Activated T-cell treated with anti-CD3 and anti-CD28 coated beads, Interleukin-2, amount 50 U/mL, for 24 hours (primary cell): ENCODE measurements around the gene DLGAP4.

ENCODE experiments used
- DNase-seq: peaks from one replicate; pipeline ENCODE4 v3.0.0-alpha.2; 2020
- H3K27ac Mint-ChIP-seq: 2 replicates; pipeline ENCODE4 v1.8.0; 2020; ENCODE audit warnings: mild to moderate bottlenecking, mixed read lengths
- H3K27me3 Mint-ChIP-seq: 2 replicates; pipeline ENCODE4 v1.8.0; 2020; ENCODE audit warnings: mixed read lengths
- H3K36me3 Mint-ChIP-seq: 2 replicates; pipeline ENCODE4 v1.8.0; 2020; ENCODE audit warnings: low read depth, mixed read lengths
- H3K4me1 Mint-ChIP-seq: 2 replicates; pipeline ENCODE4 v1.8.0; 2020; ENCODE audit warnings: low read depth, mixed read lengths
- H3K4me3 Mint-ChIP-seq: 2 replicates; pipeline ENCODE4 v1.8.0; 2020; ENCODE audit warnings: mild to moderate bottlenecking, moderate library complexity, mixed read lengths
- H3K9me3 Mint-ChIP-seq: 2 replicates; pipeline ENCODE4 v1.8.0; 2020; ENCODE audit warnings: mixed read lengths

The DLGAP4 gene

GRCh38 chr20:36454332-36454697, 148.2 kb downstream of the DLGAP4 start:
- Mint-ChIP-seq H3K27ac (no peak overlapping the region), H3K36me3 (no peaks in the 10 kb centered on the region), H3K27me3 (no peaks in the 10 kb centered on the region), H3K4me1 (no peaks in the 10 kb centered on the region), H3K9me3 (no peaks in the 10 kb centered on the region), H3K4me3 (no peak overlapping the region)
- no peak for DNase-seq

- no peak overlapping the region for H3K4me3 Mint-ChIP-seq
- no peaks in the 10 kb centered on the region for H3K36me3 Mint-ChIP-seq
- DNase-seq, result no peak
- no peaks in the 10 kb centered on the region for H3K27me3 Mint-ChIP-seq
- H3K9me3 Mint-ChIP-seq, result no peaks in the 10 kb centered on the region
- no peak overlapping the region for H3K27ac Mint-ChIP-seq
- no peaks in the 10 kb centered on the region for H3K4me1 Mint-ChIP-seq
Observed at GRCh38 chr20:36454698-36455427, 148.7 kb downstream of the DLGAP4 start.

GRCh38 chr20:36455972-36456625, 150.0 kb downstream of the DLGAP4 start:
- no peaks in the 10 kb centered on the region for H3K27me3 Mint-ChIP-seq
- H3K4me3 Mint-ChIP-seq, result no peak overlapping the region
- peaks cover 6% of the 10 kb centered on the region for H3K4me1 Mint-ChIP-seq
- no peaks in the 10 kb centered on the region for H3K36me3 Mint-ChIP-seq
- H3K9me3 Mint-ChIP-seq, result no peaks in the 10 kb centered on the region
- no peak for DNase-seq
- H3K27ac Mint-ChIP-seq, result no peak overlapping the region

GRCh38 chr20:36460648-36461599, 154.8 kb downstream of the DLGAP4 start:
- Mint-ChIP-seq H3K27me3 (no peaks in the 10 kb centered on the region), H3K36me3 (peaks cover 2% of the 10 kb centered on the region), H3K4me3 (peak overlapping the region; percentile 62), H3K27ac (peak overlapping the region; percentile 51), H3K9me3 (no peaks in the 10 kb centered on the region), H3K4me1 (peaks cover 48% of the 10 kb centered on the region)
- peak; percentile 90 for DNase-seq

GRCh38 chr20:36461600-36462439, 155.7 kb downstream of the DLGAP4 start:
- peaks cover 57% of the 10 kb centered on the region for H3K4me1 Mint-ChIP-seq

GRCh38 chr20:36462440-36463211, 156.5 kb downstream of the DLGAP4 start:
- Mint-ChIP-seq H3K27ac (peak overlapping the region; percentile 84), H3K27me3 (no peaks in the 10 kb centered on the region), H3K4me1 (peaks cover 65% of the 10 kb centered on the region), H3K9me3 (no peaks in the 10 kb centered on the region), H3K36me3 (peaks cover 2% of the 10 kb centered on the region), H3K4me3 (peak overlapping the region; percentile 85)
- DNase-seq, result peak; percentile 44

More at GRCh38 chr20:36461600-36462439, 155.7 kb downstream of the DLGAP4 start:
- Mint-ChIP-seq H3K27me3 (no peaks in the 10 kb centered on the region), H3K36me3 (peaks cover 2% of the 10 kb centered on the region), H3K4me3 (peak overlapping the region; percentile 85), H3K9me3 (no peaks in the 10 kb centered on the region), H3K27ac (peak overlapping the region; percentile 84)
- DNase-seq, result peak; percentile 65

GRCh38 chr20:36463212-36464061, 157.3 kb downstream of the DLGAP4 start:
- peaks cover 73% of the 10 kb centered on the region for H3K4me1 Mint-ChIP-seq
- H3K27ac Mint-ChIP-seq, result peak overlapping the region; percentile 84
- peak overlapping the region; percentile 85 for H3K4me3 Mint-ChIP-seq
- H3K9me3 Mint-ChIP-seq, result no peaks in the 10 kb centered on the region
- H3K36me3 Mint-ChIP-seq, result peaks cover 2% of the 10 kb centered on the region
- DNase-seq, result no peak
- no peaks in the 10 kb centered on the region for H3K27me3 Mint-ChIP-seq

- Mint-ChIP-seq H3K27ac (peak overlapping the region; percentile 85), H3K27me3 (no peaks in the 10 kb centered on the region), H3K36me3 (peaks cover 2% of the 10 kb centered on the region), H3K4me3 (peak overlapping the region; percentile 24), H3K9me3 (no peaks in the 10 kb centered on the region), H3K4me1 (peaks cover 82% of the 10 kb centered on the region)
- peak; percentile 62 for DNase-seq
Observed at GRCh38 chr20:36465109-36466080, 159.3 kb downstream of the DLGAP4 start.

GRCh38 chr20:36466089-36466488, 159.9 kb downstream of the DLGAP4 start:
- no peak for DNase-seq
- peaks cover 80% of the 10 kb centered on the region for H3K4me1 Mint-ChIP-seq
- H3K36me3 Mint-ChIP-seq, result peaks cover 2% of the 10 kb centered on the region
- H3K4me3 Mint-ChIP-seq, result peak overlapping the region; percentile 24
- no peaks in the 10 kb centered on the region for H3K9me3 Mint-ChIP-seq
- H3K27me3 Mint-ChIP-seq, result no peaks in the 10 kb centered on the region
- H3K27ac Mint-ChIP-seq, result peak overlapping the region; percentile 85

GRCh38 chr20:36467076-36467999, 161.2 kb downstream of the DLGAP4 start:
- DNase-seq, result peak; percentile 58
- Mint-ChIP-seq H3K36me3 (no peaks in the 10 kb centered on the region), H3K4me1 (peaks cover 83% of the 10 kb centered on the region)

More at GRCh38 chr20:36467076-36467999, 161.2 kb downstream of the DLGAP4 start:
- Mint-ChIP-seq H3K9me3 (no peaks in the 10 kb centered on the region), H3K27me3 (no peaks in the 10 kb centered on the region), H3K4me3 (no peak overlapping the region), H3K27ac (peak overlapping the region; percentile 58)
